ENCODE measurements around the gene HSD3B7. TPM values are rescaled to one million over a fixed set of nuclear protein-coding genes. Genes with fewer than 3 reads are reported as not detected.

The HSD3B7 gene
- total and polyA plus RNA-seq, 2 of the 8 experiments (the other 6 are each of a cell fraction or from before 2014, with no cell fraction given) = 2.9 to 6.6 TPM

DNA sequence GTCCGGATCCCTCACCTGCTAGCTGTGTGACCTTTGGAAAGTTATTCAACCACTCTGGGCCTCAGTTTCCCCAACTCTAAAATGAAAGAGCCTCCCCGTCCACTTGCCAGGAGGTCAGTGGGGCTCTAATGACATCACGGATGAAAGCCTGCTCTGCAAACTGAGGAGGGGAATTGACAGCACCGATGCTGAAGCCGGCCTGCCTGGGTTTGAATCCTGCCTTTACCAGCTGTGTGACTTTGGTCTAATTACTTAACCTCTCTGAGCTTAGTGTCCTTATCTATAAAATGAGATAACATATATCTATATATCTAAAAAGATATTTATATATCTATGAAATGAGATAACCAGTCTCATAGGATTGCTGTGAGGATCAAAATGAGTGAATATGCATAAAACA is 23.5 kb downstream of the HSD3B7 start:
- no peak overlapping the region for H3K4ac ChIP-seq (replicated peaks; ENCODE audit: insufficient read length, low read depth, low read length)
- H3K79me2 ChIP-seq (ENCODE audit: control insufficient read depth in 1 of 2, insufficient read depth in 2 of 2, low read length in 2 of 2) = peaks cover 0 to 4% of the 10 kb centered on the region in 2 experiments; a peak in 1 of 4 replicates
- H3K4me2 ChIP-seq (ENCODE audit: insufficient read depth in 1 of 2, low read depth in 2 of 2, low read length in 2 of 2) = no peak overlapping the region
- no peak overlapping the region for H2BK120ac ChIP-seq (replicated peaks; ENCODE audit: low read depth, low read length)
- H3K14ac ChIP-seq (ENCODE audit: insufficient read length) = no peak overlapping the region
- no peaks in the 10 kb centered on the region for H3K9me3 ChIP-seq (ENCODE audit: insufficient read depth in 2 of 2, low read depth in 1 of 2, low read length in 1 of 2)
- no peak overlapping the region for H3K18ac ChIP-seq (ENCODE audit: extremely low read depth, low read length)
- CTCF ChIA-PET (ENCODE audit: partially characterized antibody) = interaction anchor here (0.9 to 3.9 kb wide), 5 partner anchors 10 to 54 kb away, joined by 3 to 21 read pairs (median 5); partner anchors contain the start of gene HSD3B7
- no peak for DNase-seq (ENCODE audit: low read depth in 1 of 2, low spot score in 2 of 2)
- H3K56ac ChIP-seq (replicated peaks; ENCODE audit: insufficient read length, low read depth, low read length) = no peak overlapping the region
- no peak overlapping the region for H3K27ac ChIP-seq (ENCODE audit: low read depth, low read length)
- no peak overlapping the region for H2AFZ ChIP-seq (ENCODE audit: low read length)
- 0 out of 2 replicates have a peak, but pooled peaks cover 6% of the 10 kb centered on the region for H3K79me1 ChIP-seq (ENCODE audit: low read depth, low read length)
- peaks cover 1% of the 10 kb centered on the region; the same call in 1 of the 2 replicates for H3K23me2 ChIP-seq (ENCODE audit: low read depth, low read length)
- no peaks in the 10 kb centered on the region; a peak in 2 of 7 replicates for H3K27me3 ChIP-seq (replicated peaks in 1 of 4; ENCODE audit: control insufficient read depth in 3 of 4, extremely low read depth in 1 of 4, insufficient read depth in 3 of 4, low read length in 3 of 4)
- WGBS, 2 experiments (ENCODE audit: extremely low coverage in 1 of 2, insufficient coverage in 1 of 2, insufficient read length in 1 of 2, insufficient replicate concordance in 2 of 2, low coverage in 1 of 2, low lambda C conversion rate in 2 of 2, missing lambda C conversion rate in 1 of 2) = 92% methylated on average over 5 of the region's 5 CpGs; no CpG with 5 or more reads in 1 of the 2 experiments
- no peak overlapping the region for H2BK5ac ChIP-seq (ENCODE audit: low read depth, low read length)
- no peak for FAIRE-seq
- no peak overlapping the region for H4K8ac ChIP-seq (ENCODE audit: extremely low read depth, insufficient read depth, low read length)
- no peak overlapping the region for H3K23ac ChIP-seq (ENCODE audit: insufficient read length)
- POLR2A ChIA-PET (ENCODE audit: partially characterized antibody) = interaction anchor here (0.6 to 1.6 kb wide), 5 partner anchors 23 to 344 kb away, joined by 3 to 6 read pairs (median 3); partner anchors contain the start of genes CTF1, HSD3B7, ZNF646 and ZNF668
- no peak overlapping the region for H3K4me3 ChIP-seq (ENCODE audit: extremely low read depth in 1 of 4, insufficient read depth in 2 of 4, low read depth in 3 of 4, low read length in 4 of 4)
- no peak overlapping the region for H2BK20ac ChIP-seq (ENCODE audit: low read length)
- no peaks in the 10 kb centered on the region for H3K36me3 ChIP-seq (ENCODE audit: control insufficient read depth in 2 of 4, insufficient read depth in 4 of 4, low read length in 3 of 4)
- no peak overlapping the region for H4K91ac ChIP-seq (replicated peaks; ENCODE audit: insufficient read length, low read length)
- H2BK15ac ChIP-seq (ENCODE audit: low read length) = no peak overlapping the region
- peaks cover 0 to 4% of the 10 kb centered on the region in 2 experiments for H4K20me1 ChIP-seq (replicated peaks in 1 of 2; ENCODE audit: control insufficient read depth in 1 of 2, insufficient read depth in 2 of 2, low read length in 2 of 2)
- H2AK5ac ChIP-seq (ENCODE audit: low read depth, low read length) = no peak overlapping the region
- H4K5ac ChIP-seq (ENCODE audit: insufficient read length, low read depth, low read length) = no peak overlapping the region
- no peak overlapping the region for H3K9ac ChIP-seq (replicated peaks in 1 of 4; ENCODE audit: extremely low read depth in 1 of 4, low read depth in 3 of 4, low read length in 3 of 4)
- no peak overlapping the region for H2BK12ac ChIP-seq (ENCODE audit: low read depth, low read length)
- H3K4me1 ChIP-seq (replicated peaks in 1 of 4; ENCODE audit: control insufficient read depth in 3 of 4, insufficient read depth in 4 of 4, low read length in 3 of 4) = peaks cover 4 to 18% (median 6%) of the 10 kb centered on the region in 4 experiments
- no peak for TF ChIP-seq EZH2 (IDR thresholded peaks at IDR 0.05; ENCODE audit: low read depth, low read length, severe bottlenecking)
- TF ChIP-seq EGR1 (IDR thresholded peaks at IDR 0.05; ENCODE audit: borderline replicate concordance, low read depth, low read length) = no peak
- TF ChIP-seq TAF1 (IDR thresholded peaks at IDR 0.05; ENCODE audit: low read depth, low read length) = no peak
- no peak for TF ChIP-seq CHD1 (IDR thresholded peaks at IDR 0.05; ENCODE audit: low read depth, low read length)
- TF ChIP-seq TEAD4 (IDR thresholded peaks at IDR 0.05; ENCODE audit: low read depth, low read length) = no peak
- TF ChIP-seq CEBPB (IDR thresholded peaks at IDR 0.05; ENCODE audit: low read depth, low read length) = no peak
- no peak for TF ChIP-seq SP1 (IDR thresholded peaks at IDR 0.05; ENCODE audit: low read depth, low read length)
- no peak for TF ChIP-seq EP300 (IDR thresholded peaks at IDR 0.05; ENCODE audit: borderline replicate concordance in 1 of 2, low read depth in 2 of 2, low read length in 2 of 2)
- no peak for TF ChIP-seq GABPA (IDR thresholded peaks at IDR 0.05; ENCODE audit: borderline replicate concordance, insufficient read depth, low read length)
- no peak for TF ChIP-seq CTBP2 (IDR thresholded peaks at IDR 0.05; ENCODE audit: borderline replicate concordance, insufficient read depth, insufficient read length, low read length)
- no peak for TF ChIP-seq RBBP5 (IDR thresholded peaks at IDR 0.05; ENCODE audit: borderline replicate concordance, low read depth, low read length)
- no peak for TF ChIP-seq SRF (IDR thresholded peaks at IDR 0.05; ENCODE audit: low read depth, low read length)
- no peak for TF ChIP-seq SAP30 (IDR thresholded peaks at IDR 0.05; ENCODE audit: insufficient read depth, insufficient replicate concordance, low read length)
- TF ChIP-seq RFX5 (IDR thresholded peaks at IDR 0.05; ENCODE audit: borderline replicate concordance, low read depth, low read length) = no peak

Data from H1 (cell line).